ENCODE results near the gene PTPRN2. TPM values are rescaled to one million over a fixed set of nuclear protein-coding genes. Genes with fewer than 3 reads are reported as not detected.

PTPRN2 gene
- total and polyA plus RNA-seq, 2 donors = 1.7 to 1.9 TPM

DNA sequence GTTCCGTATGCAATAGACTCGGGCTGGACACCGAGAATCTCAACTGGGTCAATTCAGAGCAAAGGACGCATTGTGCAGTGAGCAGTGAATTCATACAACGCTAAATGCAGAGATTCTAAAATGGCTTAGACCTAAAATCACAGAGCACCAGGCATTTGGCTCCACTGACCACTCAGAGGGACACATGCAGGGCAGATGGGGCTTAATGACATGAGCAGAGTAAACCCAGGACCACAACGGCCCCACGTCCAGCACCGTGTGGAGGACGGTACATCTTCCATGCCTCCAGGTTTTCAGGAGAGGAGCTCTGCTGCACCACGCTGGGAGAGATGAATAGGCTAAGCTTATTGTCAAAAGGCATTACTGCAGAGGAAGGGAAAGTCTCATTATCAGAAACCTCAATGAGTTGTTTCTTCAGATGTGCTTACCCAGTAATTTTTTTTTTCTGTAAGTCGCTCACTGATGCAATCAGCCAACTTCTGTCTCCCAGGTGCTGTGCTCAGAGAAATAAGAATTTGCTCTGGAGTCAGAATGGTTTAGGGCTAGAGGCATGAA, 555.0 kb downstream of the PTPRN2 start:
- Histone ChIP-seq H3K4me3 (ENCODE audit: low read length in 2 of 2) (no peak overlapping the region), H3K36me3 (ENCODE audit: control insufficient read depth in 2 of 2, insufficient read depth in 2 of 2, low read length in 1 of 2) (no peaks in the 10 kb centered on the region), H3K4me1 (ENCODE audit: control insufficient read depth in 2 of 2, insufficient read depth in 2 of 2, low read length in 2 of 2) (peaks cover 0 to 7% of the 10 kb centered on the region in 2 donors), H3K27me3 (ENCODE audit: control insufficient read depth in 2 of 2, insufficient read depth in 1 of 2, low read length in 1 of 2) (no peaks in the 10 kb centered on the region), H3K9me3 (ENCODE audit: control insufficient read depth in 2 of 2, insufficient read depth in 1 of 2, low read length in 1 of 2) (peaks cover 0 to 15% of the 10 kb centered on the region in 2 donors), H3K27ac (ENCODE audit: low read depth in 1 of 2, low read length in 1 of 2) (no peak overlapping the region)
- WGBS = 89% methylated on average over 11 of the region's 11 CpGs
- no peak for DNase-seq (ENCODE audit: low read depth in 6 of 9, low spot score in 9 of 9)

DNA sequence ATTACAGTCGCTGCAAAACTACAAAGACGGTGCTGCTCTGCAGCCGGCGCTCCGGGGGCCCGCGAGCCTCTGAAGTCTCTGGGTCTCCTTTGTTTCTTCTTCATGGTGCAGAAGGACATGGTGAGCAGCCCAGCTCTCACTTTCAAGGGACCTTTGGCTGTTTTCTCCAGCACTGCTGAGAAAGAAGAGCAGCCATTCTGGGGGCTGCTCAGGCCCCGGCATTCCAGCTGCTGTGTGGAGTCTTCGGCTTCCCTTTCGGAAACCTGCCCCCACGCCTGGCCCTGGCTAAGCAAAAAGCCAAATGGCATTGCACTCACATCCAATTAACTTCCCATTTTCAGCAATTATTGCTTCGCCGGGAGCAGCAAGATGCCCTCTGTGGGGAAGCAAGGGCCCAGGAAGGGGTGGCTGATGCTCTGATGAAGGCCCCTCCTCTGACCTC, 555.7 kb downstream of the PTPRN2 start:
- H3K27me3 ChIP-seq (ENCODE audit: control insufficient read depth in 2 of 2, insufficient read depth in 1 of 2, low read length in 1 of 2) = no peaks in the 10 kb centered on the region
- DNase-seq (ENCODE audit: low read depth in 6 of 9, low spot score in 9 of 9) = peak in 4 of 9 donors; percentile 13 to 46 (median 20)
- peaks cover 0 to 15% of the 10 kb centered on the region in 2 donors for H3K9me3 ChIP-seq (ENCODE audit: control insufficient read depth in 2 of 2, insufficient read depth in 1 of 2, low read length in 1 of 2)
- 36% methylated on average over 13 of the region's 13 CpGs for WGBS
- no peak overlapping the region for H3K4me3 ChIP-seq (ENCODE audit: low read length in 2 of 2)
- H3K27ac ChIP-seq (ENCODE audit: low read depth in 1 of 2, low read length in 1 of 2) = peak overlapping the region in 1 of 2 donors; percentile 57
- H3K36me3 ChIP-seq (ENCODE audit: control insufficient read depth in 2 of 2, insufficient read depth in 2 of 2, low read length in 1 of 2) = no peaks in the 10 kb centered on the region
- peaks cover 0 to 7% of the 10 kb centered on the region in 2 donors for H3K4me1 ChIP-seq (ENCODE audit: control insufficient read depth in 2 of 2, insufficient read depth in 2 of 2, low read length in 2 of 2)

DNA sequence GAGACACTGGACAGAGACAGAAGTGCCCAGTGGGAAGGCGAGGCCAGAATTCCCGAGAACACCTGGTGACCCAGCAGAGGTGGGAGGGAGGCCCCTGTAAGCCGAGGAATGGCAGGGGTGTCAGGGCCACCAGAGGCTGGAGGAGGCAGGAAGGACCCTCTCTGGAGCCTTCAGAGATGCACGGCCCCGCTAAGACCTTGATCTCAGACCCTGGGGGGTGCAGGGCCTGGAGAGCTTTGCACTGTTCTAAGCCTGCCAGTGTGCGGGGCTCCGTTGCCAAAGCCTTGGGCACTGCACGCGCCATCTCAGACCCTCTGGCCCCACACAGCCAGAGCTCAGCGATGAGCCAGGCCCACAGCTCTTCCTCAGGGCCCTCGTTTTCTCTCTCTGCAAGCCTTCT, 557.1 kb downstream of the PTPRN2 start:
- H3K4me1 ChIP-seq (ENCODE audit: control insufficient read depth in 2 of 2, insufficient read depth in 2 of 2, low read length in 2 of 2) = peaks cover 0 to 7% of the 10 kb centered on the region in 2 donors
- WGBS = 90% methylated on average over 11 of the region's 11 CpGs
- H3K4me3 ChIP-seq (ENCODE audit: low read length in 2 of 2) = no peak overlapping the region
- DNase-seq (ENCODE audit: low read depth in 6 of 9, low spot score in 9 of 9) = no peak
- no peaks in the 10 kb centered on the region for H3K36me3 ChIP-seq (ENCODE audit: control insufficient read depth in 2 of 2, insufficient read depth in 2 of 2, low read length in 1 of 2)
- peaks cover 0 to 15% of the 10 kb centered on the region in 2 donors for H3K9me3 ChIP-seq (ENCODE audit: control insufficient read depth in 2 of 2, insufficient read depth in 1 of 2, low read length in 1 of 2)
- no peaks in the 10 kb centered on the region for H3K27me3 ChIP-seq (ENCODE audit: control insufficient read depth in 2 of 2, insufficient read depth in 1 of 2, low read length in 1 of 2)
- H3K27ac ChIP-seq (ENCODE audit: low read depth in 1 of 2, low read length in 1 of 2) = no peak overlapping the region

DNA sequence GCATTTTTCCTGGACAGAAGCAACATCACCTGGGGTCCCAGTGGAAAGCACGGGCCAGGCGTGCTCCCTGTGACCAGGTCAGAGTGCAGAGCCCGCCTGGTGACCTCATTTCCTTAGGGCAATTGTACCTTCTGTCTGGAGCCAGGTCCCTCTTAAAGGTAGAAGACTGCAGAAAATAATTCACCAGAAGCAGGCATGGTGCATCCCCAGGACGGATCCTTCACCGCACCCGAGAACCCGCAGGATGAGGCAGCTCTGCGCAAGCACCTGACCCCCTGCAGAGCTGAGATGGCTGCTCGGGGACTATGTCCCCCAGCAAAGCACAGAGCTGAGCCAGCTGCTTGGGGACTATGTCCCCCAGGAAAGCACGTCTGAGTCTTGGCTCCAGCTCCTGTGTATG, 557.6 kb downstream of the PTPRN2 start:
- Histone ChIP-seq H3K9me3 (ENCODE audit: control insufficient read depth in 2 of 2, insufficient read depth in 1 of 2, low read length in 1 of 2) (peaks cover 0 to 15% of the 10 kb centered on the region in 2 donors), H3K27ac (ENCODE audit: low read depth in 1 of 2, low read length in 1 of 2) (no peak overlapping the region), H3K4me3 (ENCODE audit: low read length in 2 of 2) (no peak overlapping the region), H3K36me3 (ENCODE audit: control insufficient read depth in 2 of 2, insufficient read depth in 2 of 2, low read length in 1 of 2) (no peaks in the 10 kb centered on the region), H3K27me3 (ENCODE audit: control insufficient read depth in 2 of 2, insufficient read depth in 1 of 2, low read length in 1 of 2) (no peaks in the 10 kb centered on the region), H3K4me1 (ENCODE audit: control insufficient read depth in 2 of 2, insufficient read depth in 2 of 2, low read length in 2 of 2) (peaks cover 0 to 7% of the 10 kb centered on the region in 2 donors)
- DNase-seq (ENCODE audit: low read depth in 6 of 9, low spot score in 9 of 9) = no peak
- 93% methylated on average over 10 of the region's 10 CpGs for WGBS

DNA sequence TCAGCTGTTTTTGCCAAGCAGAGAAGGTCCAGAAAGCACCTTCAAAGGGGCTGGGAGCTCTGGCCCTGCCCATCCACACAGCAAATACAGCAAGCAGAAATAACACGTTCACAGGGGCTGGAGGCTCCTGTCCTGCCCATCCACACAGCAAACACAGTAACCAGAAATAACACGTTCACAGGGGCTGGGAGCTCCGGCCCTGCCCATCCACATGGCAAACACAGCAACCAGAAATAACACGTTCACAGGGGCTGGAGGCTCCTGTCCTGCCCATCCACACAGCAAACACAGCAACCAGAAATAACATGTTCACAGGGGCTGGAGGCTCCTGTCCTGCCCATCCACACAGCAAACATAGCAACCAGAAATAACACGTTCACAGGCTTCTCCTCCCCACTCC, 558.1 kb downstream of the PTPRN2 start:
- Histone ChIP-seq H3K27me3 (ENCODE audit: control insufficient read depth in 2 of 2, insufficient read depth in 1 of 2, low read length in 1 of 2) (no peaks in the 10 kb centered on the region), H3K4me3 (ENCODE audit: low read length in 2 of 2) (no peak overlapping the region), H3K9me3 (ENCODE audit: control insufficient read depth in 2 of 2, insufficient read depth in 1 of 2, low read length in 1 of 2) (peaks cover 0 to 15% of the 10 kb centered on the region in 2 donors), H3K4me1 (ENCODE audit: control insufficient read depth in 2 of 2, insufficient read depth in 2 of 2, low read length in 2 of 2) (peaks cover 0 to 7% of the 10 kb centered on the region in 2 donors), H3K36me3 (ENCODE audit: control insufficient read depth in 2 of 2, insufficient read depth in 2 of 2, low read length in 1 of 2) (no peaks in the 10 kb centered on the region), H3K27ac (ENCODE audit: low read depth in 1 of 2, low read length in 1 of 2) (no peak overlapping the region)
- no peak for DNase-seq (ENCODE audit: low read depth in 6 of 9, low spot score in 9 of 9)
- 82% methylated on average over 5 of the region's 5 CpGs for WGBS

DNA sequence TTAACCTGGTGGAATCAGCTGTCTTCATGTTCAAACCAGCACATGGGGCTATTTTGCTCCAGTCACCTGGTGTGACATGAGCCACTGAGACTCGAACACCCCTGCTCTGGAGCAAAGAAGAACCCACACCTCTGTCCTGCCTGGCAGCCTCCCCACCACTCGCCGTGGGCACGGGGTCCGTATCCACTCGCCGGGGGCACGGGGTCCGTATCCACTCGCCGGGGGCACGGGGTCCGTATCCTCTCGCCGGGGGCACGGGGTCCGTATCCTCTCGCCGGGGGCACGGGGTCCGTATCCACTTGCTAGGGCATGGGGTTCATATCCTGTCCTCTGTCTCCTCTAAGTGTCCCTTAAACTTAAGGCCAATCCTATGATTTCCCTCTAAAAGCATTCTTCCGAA, 558.7 kb downstream of the PTPRN2 start:
- Histone ChIP-seq H3K27me3 (ENCODE audit: control insufficient read depth in 2 of 2, insufficient read depth in 1 of 2, low read length in 1 of 2) (no peaks in the 10 kb centered on the region), H3K9me3 (ENCODE audit: control insufficient read depth in 2 of 2, insufficient read depth in 1 of 2, low read length in 1 of 2) (peaks cover 0 to 15% of the 10 kb centered on the region in 2 donors), H3K4me1 (ENCODE audit: control insufficient read depth in 2 of 2, insufficient read depth in 2 of 2, low read length in 2 of 2) (peaks cover 0 to 7% of the 10 kb centered on the region in 2 donors), H3K27ac (ENCODE audit: low read depth in 1 of 2, low read length in 1 of 2) (no peak overlapping the region), H3K36me3 (ENCODE audit: control insufficient read depth in 2 of 2, insufficient read depth in 2 of 2, low read length in 1 of 2) (no peaks in the 10 kb centered on the region), H3K4me3 (ENCODE audit: low read length in 2 of 2) (no peak overlapping the region)
- WGBS = 93% methylated on average over 22 of the region's 22 CpGs
- DNase-seq (ENCODE audit: low read depth in 6 of 9, low spot score in 9 of 9) = no peak

DNA sequence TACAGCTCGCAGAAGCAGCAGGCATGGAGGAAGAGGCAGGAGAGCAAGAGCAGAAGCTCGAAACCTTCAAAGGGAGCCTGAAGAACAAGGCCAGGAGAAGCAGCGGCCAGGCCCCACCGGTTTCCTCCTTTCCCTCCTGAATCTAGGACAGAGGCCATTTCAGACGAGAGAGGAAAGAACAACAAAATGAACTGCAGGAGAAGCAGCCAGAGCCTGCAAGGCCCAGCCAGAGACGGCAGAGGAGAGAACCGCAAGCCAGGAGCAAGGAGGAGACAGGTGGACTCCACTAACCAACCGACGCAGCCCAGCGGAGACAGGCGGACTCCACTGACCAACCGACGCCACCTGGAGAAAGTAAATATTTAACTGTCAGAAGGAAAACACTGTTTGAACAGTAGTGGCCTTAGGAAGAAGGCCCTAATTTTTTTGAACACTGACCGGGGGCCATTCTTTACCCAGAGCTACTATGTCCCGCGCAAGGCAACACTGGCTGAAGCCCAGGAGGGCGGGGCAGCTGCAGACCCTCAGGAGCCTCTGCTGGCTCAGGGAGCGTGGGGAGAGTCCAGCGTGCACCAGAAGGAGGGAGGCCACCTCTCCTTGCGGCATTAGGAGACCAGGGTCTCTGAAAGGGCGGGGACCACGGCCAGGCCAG, 559.2 kb downstream of the PTPRN2 start:
- Histone ChIP-seq H3K27me3 (ENCODE audit: control insufficient read depth in 2 of 2, insufficient read depth in 1 of 2, low read length in 1 of 2) (no peaks in the 10 kb centered on the region), H3K36me3 (ENCODE audit: control insufficient read depth in 2 of 2, insufficient read depth in 2 of 2, low read length in 1 of 2) (no peaks in the 10 kb centered on the region), H3K4me3 (ENCODE audit: low read length in 2 of 2) (no peak overlapping the region), H3K9me3 (ENCODE audit: control insufficient read depth in 2 of 2, insufficient read depth in 1 of 2, low read length in 1 of 2) (peaks cover 0 to 9% of the 10 kb centered on the region in 2 donors), H3K27ac (ENCODE audit: low read depth in 1 of 2, low read length in 1 of 2) (no peak overlapping the region), H3K4me1 (ENCODE audit: control insufficient read depth in 2 of 2, insufficient read depth in 2 of 2, low read length in 2 of 2) (peaks cover 0 to 7% of the 10 kb centered on the region in 2 donors)
- DNase-seq (ENCODE audit: low read depth in 6 of 9, low spot score in 9 of 9) = no peak
- 90% methylated on average over 22 of the region's 22 CpGs for WGBS

DNA sequence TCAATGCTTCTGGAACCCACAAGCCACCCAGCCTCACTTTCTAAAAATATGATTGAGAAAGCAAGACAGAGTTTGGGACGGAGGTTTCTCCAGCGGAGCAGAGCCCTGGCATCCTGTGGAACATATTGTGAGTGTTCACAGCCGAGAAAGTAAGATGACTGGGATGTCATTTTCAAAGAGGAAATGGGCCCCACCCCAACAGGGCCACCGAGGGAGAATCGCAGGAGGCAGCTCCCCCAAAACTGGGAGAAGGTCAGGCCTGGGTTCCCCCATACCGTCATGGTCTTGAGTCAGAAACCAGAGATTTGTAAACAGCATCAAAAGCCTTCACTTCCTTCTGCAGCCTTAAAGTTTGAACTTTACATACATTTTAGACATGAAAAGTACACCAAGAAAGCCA, 560.0 kb downstream of the PTPRN2 start:
- DNase-seq (ENCODE audit: low read depth in 6 of 9, low spot score in 9 of 9) = no peak
- H3K4me3 ChIP-seq (ENCODE audit: low read length in 2 of 2) = no peak overlapping the region
- H3K36me3 ChIP-seq (ENCODE audit: control insufficient read depth in 2 of 2, insufficient read depth in 2 of 2, low read length in 1 of 2) = no peaks in the 10 kb centered on the region
- 90% methylated on average over 6 of the region's 6 CpGs for WGBS
- H3K9me3 ChIP-seq (ENCODE audit: control insufficient read depth in 2 of 2, insufficient read depth in 1 of 2, low read length in 1 of 2) = peaks cover 0 to 4% of the 10 kb centered on the region in 2 donors
- no peak overlapping the region for H3K27ac ChIP-seq (ENCODE audit: low read depth in 1 of 2, low read length in 1 of 2)
- peaks cover 0 to 7% of the 10 kb centered on the region in 2 donors for H3K4me1 ChIP-seq (ENCODE audit: control insufficient read depth in 2 of 2, insufficient read depth in 2 of 2, low read length in 2 of 2)
- H3K27me3 ChIP-seq (ENCODE audit: control insufficient read depth in 2 of 2, insufficient read depth in 1 of 2, low read length in 1 of 2) = no peaks in the 10 kb centered on the region

DNA sequence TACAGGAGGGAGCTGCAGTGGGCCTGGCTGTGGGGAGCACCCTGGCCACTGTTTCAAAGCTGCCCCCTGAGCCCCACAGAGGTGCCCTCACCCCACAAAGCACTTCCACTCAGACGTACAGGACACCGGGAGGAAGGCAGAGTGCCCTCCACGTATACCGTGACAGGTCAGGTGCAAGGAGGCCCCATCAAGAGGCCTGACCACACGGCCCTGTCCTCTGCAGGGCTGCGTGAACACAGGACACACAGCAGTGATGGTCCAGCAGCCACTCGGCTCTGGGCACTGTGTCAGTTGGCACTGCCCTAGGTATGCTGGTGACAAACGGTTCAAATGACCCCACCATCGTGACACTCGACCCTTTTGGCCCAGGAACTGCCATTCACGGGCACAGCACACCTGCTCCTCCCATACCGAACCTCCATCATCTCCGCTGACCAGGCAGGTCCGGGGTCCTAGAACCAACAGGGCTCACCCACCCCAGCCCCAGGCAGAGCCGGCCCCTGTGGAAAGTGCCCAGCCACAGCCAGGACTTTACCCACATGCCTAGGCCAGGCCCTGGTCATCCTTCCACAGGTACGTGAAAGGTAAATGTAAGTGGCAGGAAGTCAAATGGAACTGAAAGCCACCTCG, 560.9 kb downstream of the PTPRN2 start:
- Histone ChIP-seq H3K4me1 (ENCODE audit: control insufficient read depth in 2 of 2, insufficient read depth in 2 of 2, low read length in 2 of 2) (no peaks in the 10 kb centered on the region), H3K36me3 (ENCODE audit: control insufficient read depth in 2 of 2, insufficient read depth in 2 of 2, low read length in 1 of 2) (no peaks in the 10 kb centered on the region), H3K4me3 (ENCODE audit: low read length in 2 of 2) (no peak overlapping the region), H3K27me3 (ENCODE audit: control insufficient read depth in 2 of 2, insufficient read depth in 1 of 2, low read length in 1 of 2) (no peaks in the 10 kb centered on the region), H3K9me3 (ENCODE audit: control insufficient read depth in 2 of 2, insufficient read depth in 1 of 2, low read length in 1 of 2) (no peaks in the 10 kb centered on the region), H3K27ac (ENCODE audit: low read depth in 1 of 2, low read length in 1 of 2) (no peak overlapping the region)
- DNase-seq (ENCODE audit: low read depth in 6 of 9, low spot score in 9 of 9) = no peak
- WGBS = 93% methylated on average over 17 of the region's 17 CpGs

All from thymus (tissue), 11 donors.